Measurements from ENCODE around the gene NDST3.

Gene NDST3

DNA sequence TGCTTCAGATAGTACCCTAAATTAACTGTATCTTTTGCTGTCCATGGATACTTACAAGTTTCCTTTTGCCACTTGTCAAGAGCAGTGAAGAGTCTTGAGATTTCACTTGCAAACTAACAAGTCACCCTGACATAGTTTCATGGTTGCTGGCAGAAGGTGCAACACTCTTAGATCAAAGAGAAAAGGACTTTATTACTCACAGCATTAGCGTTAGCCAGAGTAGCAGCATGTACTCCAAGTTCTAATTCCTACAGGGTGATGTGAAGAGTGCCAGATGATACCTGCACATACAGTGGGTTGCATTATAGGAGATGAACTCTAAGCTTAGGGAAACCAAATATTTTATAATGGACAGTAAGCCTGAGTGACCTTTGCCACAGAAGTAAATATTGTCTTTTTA lies 47.9 kb downstream of the NDST3 start:
- no peak for DNase-seq

GRCh38 chr4:118085700-118086099 lies 51.4 kb downstream of the NDST3 start:
- DNase-seq, result no peak

DNA sequence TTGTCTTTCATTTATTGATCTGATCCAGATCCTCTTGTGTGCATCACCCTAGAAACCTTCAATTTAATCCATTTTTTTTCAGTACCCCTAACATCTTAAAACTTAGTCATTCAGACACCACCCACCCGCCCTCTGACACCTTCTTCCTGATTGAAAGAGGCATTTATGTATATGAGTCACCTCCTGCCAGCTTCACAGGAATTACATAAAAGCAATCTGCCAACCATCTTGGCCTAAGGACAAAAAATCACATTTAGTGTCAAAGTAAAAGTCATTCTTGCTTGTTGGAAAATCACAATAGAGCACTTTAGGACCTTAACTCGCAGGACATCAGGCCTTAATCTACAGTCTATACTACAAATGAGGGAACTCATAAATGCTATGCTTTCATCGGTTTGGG lies 52.1 kb downstream of the NDST3 start:
- DNase-seq, result no peak

- no peak for DNase-seq
Measured at GRCh38 chr4:118087366-118087765, 53.1 kb downstream of the NDST3 start.

- no peak for DNase-seq
Measured at GRCh38 chr4:118099106-118099505, 64.8 kb downstream of the NDST3 start.

DNA sequence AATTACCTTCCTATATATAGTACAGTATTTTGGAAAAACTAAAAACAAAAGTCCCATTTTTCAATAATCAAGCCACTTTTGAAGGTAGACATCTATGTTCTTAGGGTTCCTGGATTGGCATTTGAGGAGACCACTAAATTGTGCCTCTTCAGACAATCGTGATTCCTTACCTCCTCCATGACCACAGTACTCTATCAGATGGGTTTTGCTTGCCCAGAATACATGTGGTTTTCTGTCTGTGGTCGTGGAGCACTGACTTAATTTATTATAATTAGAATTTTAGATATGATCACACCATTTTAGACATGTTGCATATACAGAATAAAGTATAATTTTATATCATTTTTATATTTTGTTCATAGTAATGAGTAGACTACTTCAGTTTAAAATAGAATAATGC lies 67.9 kb downstream of the NDST3 start:
- no peak for DNase-seq

- DNase-seq, result no peak
Measured at GRCh38 chr4:118112117-118113046, 78.1 kb downstream of the NDST3 start.

GRCh38 chr4:118113220-118113619 lies 78.9 kb downstream of the NDST3 start:
- no peak for DNase-seq

DNA sequence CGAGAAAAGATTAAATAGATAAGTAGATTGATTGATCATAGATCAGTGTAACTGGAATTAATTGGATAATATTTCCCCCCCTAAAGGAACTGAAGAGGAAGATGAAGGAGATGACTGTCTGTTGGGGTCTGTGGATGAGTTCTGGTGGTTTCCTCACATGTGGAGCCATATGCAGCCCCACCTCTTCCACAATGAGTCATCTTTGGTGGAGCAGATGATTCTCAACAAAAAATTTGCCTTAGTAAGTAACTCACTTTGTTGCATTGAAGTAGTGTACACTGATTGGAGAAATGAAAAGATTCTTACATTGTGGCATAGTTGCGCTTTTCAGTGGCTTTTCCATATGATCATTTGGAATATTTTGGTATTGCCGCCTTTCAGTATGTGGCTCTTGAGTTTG lies 80.4 kb downstream of the NDST3 start:
- DNase-seq, result no peak

DNA sequence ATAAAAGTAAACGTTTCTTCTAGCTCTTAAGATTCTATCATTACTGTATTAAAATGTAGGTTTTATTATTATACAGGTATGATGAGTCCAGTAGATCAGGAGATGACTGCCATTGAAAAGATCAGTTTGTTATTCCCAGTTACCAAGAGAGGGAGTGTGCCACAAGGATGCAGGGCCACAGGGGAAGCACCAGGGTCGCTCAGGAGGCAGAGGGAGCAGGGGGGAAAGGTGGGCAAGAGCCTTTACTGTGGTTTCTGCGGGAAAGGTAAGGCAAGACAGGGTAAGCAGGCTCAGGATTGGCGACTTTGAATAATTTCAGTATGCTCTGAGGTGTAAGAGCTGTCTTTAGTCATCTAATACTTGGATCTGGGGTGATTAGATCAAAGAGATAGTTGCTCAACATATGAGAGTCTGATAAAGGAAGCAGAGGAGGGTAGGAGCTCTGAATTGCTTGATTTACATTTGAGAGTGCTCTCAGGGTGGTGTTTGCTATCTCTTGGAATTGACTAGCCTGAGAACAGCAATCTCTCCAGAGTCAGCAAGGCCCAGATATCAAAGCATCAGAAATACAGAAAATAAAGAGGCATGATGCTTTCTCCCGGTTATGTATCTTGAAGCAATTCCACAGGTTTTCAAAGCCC lies 86.0 kb downstream of the NDST3 start:
- DNase-seq, result no peak

- DNase-seq, result no peak
Measured at GRCh38 chr4:118124997-118125396, 90.7 kb downstream of the NDST3 start.

DNA sequence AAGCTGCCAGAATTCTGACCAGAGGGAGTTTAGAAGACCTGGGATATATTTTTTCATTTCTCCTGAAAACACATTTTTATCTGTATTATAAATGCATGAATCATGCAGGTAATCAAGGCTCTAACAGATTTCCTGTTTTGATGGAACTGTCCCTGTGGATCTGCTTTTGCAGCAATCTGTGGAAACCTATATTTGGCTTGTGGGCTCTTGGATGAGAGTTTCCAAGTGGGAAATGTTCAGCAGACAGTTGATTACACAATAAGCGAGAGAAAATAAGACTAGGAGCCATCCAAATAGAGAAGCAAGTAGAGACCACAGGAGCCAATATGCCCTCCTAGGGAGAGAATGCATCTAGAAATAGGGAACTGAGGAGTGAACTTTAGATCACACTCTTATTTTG lies 105.0 kb downstream of the NDST3 start:
- DNase-seq, result peak; percentile 66

DNA sequence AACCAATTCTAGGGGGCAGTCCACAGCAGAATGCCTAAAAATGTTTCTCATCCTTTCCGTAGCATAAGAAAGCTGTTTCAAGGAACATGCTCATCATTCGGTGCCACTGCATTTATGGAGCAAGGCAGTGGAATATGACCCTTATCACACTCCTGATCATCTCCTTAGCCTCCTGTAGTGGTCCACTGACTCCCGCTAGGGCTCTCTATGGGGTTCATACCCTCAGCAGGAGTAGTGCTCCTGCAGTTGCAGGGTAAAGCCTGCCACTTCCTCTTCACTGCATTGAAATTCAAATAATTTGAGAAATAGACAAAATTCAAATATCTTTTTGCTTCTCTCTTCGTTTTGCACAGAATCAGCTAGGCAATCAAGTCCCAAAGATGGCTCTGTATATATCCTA lies 107.0 kb downstream of the NDST3 start:
- no peak for DNase-seq

GRCh38 chr4:118154649-118155048 lies 120.4 kb downstream of the NDST3 start:
- no peak for DNase-seq

GRCh38 chr4:118155516-118155915 lies 121.2 kb downstream of the NDST3 start:
- no peak for DNase-seq

GRCh38 chr4:118158763-118159375 lies 124.6 kb downstream of the NDST3 start:
- no peak for DNase-seq

DNA sequence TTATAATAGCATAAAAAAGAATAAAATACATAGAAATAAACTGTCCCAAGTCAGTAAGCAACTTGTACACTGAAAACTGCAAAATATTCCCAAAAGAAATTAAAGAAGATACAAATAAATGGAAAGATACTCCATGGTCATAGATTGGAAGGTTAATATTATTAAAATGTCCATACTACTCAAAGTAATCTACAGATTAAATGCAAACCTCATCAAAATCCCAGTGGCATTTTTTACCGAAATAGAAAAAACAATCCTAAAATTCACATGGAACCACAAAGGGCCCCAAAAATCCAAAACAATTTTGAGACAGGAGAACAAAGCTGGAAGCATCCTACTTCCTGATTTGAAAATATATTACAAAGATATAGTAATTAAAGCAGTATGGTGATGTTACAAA lies 133.0 kb downstream of the NDST3 start:
- no peak for DNase-seq

DNA sequence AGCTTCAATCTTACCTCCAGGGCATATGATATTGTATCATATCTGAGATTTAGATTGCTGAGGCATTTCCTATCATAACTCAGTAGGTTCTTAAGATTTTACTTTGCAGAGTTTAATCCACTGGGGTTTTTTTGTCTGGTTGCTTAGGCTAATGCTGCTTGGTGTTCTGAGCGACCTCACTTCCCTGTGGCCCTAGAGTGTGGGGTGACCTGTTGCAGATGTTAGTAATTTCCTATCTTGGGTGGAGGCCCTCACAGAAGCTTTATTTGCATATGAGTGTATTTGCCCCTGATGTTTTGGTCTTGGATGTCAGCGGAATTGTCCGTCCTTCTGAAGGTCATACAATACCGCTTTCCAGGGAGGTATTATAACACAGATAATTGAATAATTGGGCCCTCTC lies 137.1 kb downstream of the NDST3 start:
- no peak for DNase-seq

DNA sequence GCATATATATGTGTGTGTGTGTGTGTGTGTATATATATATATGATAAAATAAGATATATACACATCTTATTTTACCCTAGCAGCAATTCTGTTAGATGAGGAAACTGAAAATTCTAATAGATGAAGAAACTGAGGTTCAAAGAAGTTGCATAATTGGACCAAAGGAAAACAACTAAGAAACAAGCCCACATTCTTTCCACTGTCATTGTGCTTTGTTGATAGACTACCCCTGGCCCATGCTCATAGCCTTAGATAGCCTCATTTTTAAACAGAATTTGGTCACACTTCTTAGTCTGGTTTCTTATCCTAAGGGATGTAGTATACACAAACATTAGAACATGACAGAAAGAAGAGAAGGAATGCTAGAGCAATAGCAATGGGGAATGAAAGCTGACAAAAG lies 138.8 kb downstream of the NDST3 start:
- no peak for DNase-seq

GRCh38 chr4:118173956-118174725 lies 139.9 kb downstream of the NDST3 start:
- peak; percentile 66 for DNase-seq

- peak; percentile 75 for DNase-seq
Measured at GRCh38 chr4:118175506-118175905, 141.2 kb downstream of the NDST3 start.

DNA sequence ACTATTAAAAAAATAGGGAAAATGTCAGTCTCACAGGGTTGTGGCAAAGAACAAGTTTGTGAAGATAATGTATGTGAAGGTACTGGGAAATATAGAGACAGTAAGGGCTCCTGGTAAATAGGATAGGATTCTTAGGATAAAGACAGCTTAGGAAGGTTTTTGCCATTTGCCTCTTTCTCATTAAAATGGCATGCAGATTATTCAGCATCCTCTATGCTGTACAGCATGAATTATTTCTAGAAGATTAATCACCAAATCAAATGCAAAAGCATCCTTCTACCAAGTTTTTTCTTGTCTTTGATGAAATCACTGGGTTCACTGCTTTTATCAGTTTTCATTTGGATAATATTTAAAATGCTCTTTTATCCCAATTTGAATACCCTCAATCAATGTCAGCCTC lies 142.8 kb downstream of the NDST3 start:
- no peak for DNase-seq

- DNase-seq, result no peak
Measured at GRCh38 chr4:118180776-118181175, 146.5 kb downstream of the NDST3 start.
